DMS 273 treated with DMSO at 0.1 percent for 48 hours (cell line): ENCODE data around the gene LRRC18.

ENCODE experiments used
- DNase-seq: peaks from one replicate; lab custom pipeline; 2025; lab: John Stamatoyannopoulos, UW

Gene LRRC18

DNA sequence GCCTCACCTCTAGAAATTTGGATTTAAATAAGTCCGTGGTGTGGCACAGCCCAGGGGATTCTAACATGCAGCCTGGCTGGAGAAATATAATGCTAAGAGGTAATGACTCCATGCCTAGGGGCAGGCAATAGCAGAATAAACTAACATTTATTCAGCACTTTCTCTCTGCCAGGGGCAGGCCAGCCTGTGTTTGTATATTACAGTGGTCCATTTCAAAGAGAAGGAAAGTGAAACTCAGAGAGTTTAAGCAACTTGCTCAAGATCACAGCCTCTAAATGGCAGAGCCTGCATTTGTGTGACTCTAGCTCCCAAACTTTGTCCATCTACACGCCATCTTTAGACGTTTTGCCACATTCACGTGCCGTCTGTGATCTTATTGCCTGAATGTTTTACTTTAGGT lies 6.7 kb upstream of the LRRC18 start:
- no peak for DNase-seq

DNA sequence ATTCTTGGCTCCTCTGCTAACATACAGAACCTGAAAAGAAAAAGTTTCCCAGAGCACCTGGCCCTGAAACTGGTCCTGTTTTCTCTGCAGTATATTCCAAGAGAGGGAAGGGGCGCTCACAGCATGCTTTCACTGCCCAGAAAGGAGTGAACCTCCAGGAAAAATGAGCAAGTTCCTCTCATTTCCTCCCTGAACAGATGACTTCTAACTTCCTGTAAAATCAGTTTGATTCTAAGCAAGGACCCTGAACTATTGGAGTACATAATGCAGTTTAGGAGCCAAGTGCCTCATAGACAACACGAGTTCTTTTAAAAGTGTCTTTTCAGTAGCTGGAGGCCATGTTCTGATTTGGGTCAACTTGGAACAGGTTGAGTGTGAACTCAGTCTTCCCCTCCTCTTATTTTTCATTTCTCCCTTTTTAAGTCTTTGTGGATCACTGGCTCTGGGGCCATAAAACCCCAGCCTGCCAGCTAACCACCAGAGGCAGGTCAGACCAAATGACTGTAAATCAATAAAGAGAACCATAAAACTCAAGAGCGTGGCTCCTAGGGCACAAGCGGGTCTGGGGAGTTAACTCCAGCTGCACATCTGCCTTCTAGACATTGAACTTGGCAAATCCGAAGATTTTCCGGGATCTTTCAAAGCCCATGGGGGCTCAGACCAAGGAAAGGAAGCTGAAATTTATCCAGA lies 5.9 kb upstream of the LRRC18 start:
- no peak for DNase-seq

- DNase-seq, result no peak
These were observed 4.5 kb upstream of the LRRC18 start for GRCh38 chr10:48944171-48944570.

- DNase-seq, result no peak
These were observed 3.5 kb upstream of the LRRC18 start for GRCh38 chr10:48943096-48943495.

DNA sequence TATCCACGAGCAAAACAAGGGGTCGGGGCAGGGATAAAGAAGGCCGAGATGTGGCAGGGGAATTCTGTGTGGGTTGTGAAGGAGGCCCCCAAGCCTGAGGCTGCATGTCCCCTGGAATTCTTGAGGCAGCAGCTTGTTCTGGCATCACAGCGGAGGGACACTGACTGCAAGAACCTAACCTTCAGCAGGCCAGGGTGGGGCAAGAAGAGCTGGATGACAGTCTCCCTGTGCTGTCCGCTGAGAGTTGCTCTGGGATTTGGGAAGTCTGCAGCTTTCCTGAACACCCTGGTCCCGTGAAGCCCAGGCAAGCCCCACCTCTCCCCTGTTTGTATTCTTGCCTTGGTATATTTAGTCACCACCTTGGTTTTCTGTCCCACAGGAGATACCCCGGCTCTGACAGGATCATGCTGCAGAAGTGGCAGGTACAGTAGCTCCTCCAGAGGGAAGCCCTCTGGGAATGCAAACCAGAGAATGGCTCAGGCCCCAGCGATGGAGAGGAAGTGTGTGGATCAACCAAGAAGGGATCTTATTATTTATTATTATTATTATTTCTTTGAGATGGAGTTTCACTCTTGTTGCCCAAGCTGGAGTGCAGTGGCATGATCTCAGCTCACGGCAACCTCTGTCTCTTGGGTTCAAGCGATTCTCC lies 1.9 kb upstream of the LRRC18 start:
- no peak for DNase-seq

DNA sequence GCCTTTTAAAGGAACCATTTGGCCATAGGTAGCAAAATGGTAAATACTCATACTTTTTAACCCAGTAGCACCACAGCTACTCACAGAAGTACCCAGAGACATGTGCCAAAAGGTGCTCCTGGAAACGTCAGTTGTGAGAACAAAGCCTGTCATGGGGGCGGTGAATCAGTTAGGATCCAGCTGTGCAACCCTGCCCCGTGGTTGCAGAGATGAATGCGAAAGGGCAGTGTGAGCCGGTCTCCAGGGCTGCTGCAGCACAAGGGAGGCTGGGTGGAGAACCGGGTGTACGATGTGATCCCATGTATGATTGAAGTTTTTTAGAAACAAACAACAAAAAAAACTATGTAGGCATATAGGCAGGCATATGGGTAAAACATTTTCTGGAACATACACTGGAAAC lies 1.3 kb upstream of the LRRC18 start:
- no peak for DNase-seq

GRCh38 chr10:48940372-48940771 lies 732 bp upstream of the LRRC18 start:
- DNase-seq, result no peak

GRCh38 chr10:48938990-48939536 lies 577 bp downstream of the LRRC18 start:
- no peak for DNase-seq

DNA sequence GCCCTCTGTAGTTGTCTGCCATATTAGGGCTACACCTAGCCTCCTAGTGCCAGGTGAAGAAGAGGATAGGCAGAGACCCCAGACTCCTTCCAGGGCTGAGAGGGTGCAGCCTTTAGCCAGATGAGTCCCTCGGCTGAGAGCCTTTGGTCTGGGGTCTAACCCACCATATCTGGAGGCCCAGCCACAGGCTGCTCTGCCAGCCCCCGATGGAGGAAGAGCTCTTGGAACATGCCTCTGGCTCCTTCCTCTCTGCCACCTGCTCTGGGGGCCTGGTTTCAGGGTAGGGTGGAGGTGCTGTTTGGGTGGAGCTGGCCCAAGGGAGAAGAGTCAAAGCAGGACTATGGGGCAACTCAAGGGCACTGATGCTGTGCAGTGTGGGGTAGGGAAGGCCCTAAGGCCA lies 1.4 kb downstream of the LRRC18 start:
- DNase-seq, result no peak

GRCh38 chr10:48937796-48938195 lies 1.8 kb downstream of the LRRC18 start:
- DNase-seq, result no peak

GRCh38 chr10:48935577-48935976 lies 4.1 kb downstream of the LRRC18 start:
- no peak for DNase-seq

- DNase-seq, result no peak
These were observed 4.8 kb downstream of the LRRC18 start for GRCh38 chr10:48934672-48935501.

DNA sequence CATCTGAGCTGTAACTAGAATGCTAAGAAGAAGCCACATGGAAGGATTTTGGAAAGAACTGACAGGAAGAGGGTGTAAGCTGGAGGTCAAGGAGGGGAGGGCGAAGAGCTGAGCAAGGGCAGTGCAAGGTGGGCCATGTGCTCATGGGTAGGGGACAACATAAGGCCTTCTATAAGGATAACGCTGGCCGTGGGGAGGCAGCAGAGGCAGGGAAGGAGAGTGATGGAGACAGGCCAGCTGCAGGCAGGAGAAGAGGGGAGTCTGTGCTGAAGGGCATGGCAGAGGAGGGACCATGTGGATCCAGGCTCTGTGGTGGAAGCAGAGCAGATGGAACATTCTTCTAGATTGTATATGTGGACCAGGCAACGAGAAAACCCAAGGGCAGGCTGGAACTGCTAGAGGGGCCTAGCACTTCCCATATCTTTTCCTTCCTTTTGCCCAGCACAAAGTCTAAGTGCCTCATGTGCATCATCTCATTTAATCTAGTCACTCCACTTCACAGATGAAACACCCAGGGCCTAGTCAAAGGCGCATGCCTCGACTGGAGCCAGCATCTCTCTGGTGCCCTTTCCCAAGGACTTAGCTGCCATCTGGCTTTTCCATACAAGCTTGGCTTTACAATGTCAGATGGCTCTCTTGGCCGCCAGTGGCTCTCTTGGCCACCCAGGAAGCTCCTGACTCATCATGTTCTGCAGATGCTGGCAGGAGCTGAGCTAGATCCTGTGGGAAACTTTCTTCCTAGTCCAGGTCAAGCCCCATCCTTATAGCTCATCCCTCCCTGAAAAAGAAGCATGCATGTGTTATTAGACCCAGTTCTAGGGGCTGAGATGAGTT lies 6.6 kb downstream of the LRRC18 start:
- no peak for DNase-seq

- no peak for DNase-seq
These were observed 8.5 kb downstream of the LRRC18 start for GRCh38 chr10:48931188-48931587.

- DNase-seq, result no peak
These were observed 10.1 kb downstream of the LRRC18 start for GRCh38 chr10:48929413-48929990.

- no peak for DNase-seq
These were observed 12.7 kb downstream of the LRRC18 start for GRCh38 chr10:48926764-48927540.

- no peak for DNase-seq
These were observed 13.4 kb downstream of the LRRC18 start for GRCh38 chr10:48926255-48926654.

GRCh38 chr10:48924988-48925387 lies 14.7 kb downstream of the LRRC18 start:
- DNase-seq, result no peak

- no peak for DNase-seq
These were observed 15.9 kb downstream of the LRRC18 start for GRCh38 chr10:48923748-48924147.

GRCh38 chr10:48913674-48914073 lies 26.0 kb downstream of the LRRC18 start:
- DNase-seq, result no peak

DNA sequence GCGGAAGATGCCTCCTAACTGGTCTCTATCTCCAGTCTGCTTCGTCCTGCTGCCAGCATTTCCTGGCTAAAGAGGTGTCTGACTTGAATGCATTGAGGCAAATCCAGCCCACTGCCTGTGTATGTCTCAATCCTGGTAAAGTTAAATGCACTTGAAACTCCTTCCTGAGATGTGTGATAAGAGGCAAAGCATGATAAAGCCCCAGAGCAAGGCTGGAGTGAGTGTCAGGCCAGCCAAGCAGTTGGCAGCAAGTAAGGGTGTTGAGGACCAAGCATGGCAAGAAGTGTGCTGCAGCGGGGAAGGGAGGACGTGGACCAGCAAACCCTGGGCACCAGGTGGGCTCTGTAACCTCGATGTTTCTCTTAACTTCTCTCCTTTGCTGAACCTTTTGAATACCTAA lies 29.1 kb downstream of the LRRC18 start:
- no peak for DNase-seq
